Natural killer cell treated with Interleukin-12 subunit alpha and Interleukin-12 subunit beta and Interleukin-15 and Interleukin-18, amount 100 ng/mL, for 72 hours (primary cell): Measurements from ENCODE around the gene PLXNA4. TPM values are rescaled to one million over a fixed set of nuclear protein-coding genes. Genes with fewer than 3 reads are reported as not detected.

Source experiments
- ATAC-seq, 2 donors: fragments of 150-1000 bp; cut with Tn5 transposase in 1 of 2; sonication (Bioruptor Pico), chemical (Tn5 transposase) in 1 of 2; 2 replicates each; pipeline ENCODE4 v1.10.0; 2021
- DNase-seq: peaks from one replicate; pipeline ENCODE4 v3.0.0; 2022; ENCODE audit warnings: low spot score
- H3K27ac Mint-ChIP-seq, 2 donors: 1 replicate in 1 of 2; 2 replicates in 1 of 2; pipeline ENCODE4 v1.8.0; 2022; ENCODE audit warnings: mixed read lengths in 2 of 2, mild to moderate bottlenecking in 1 of 2, moderate library complexity in 1 of 2
- H3K27me3 Mint-ChIP-seq, 2 donors: 1 replicate in 1 of 2; 2 replicates in 1 of 2; pipeline ENCODE4 v1.8.0; 2022; ENCODE audit warnings: mixed read lengths in 2 of 2
- H3K36me3 Mint-ChIP-seq: one replicate; pipeline ENCODE4 v1.8.0; 2022; ENCODE audit warnings: mixed read lengths
- H3K4me1 Mint-ChIP-seq, 2 donors: 1 replicate in 1 of 2; 2 replicates in 1 of 2; pipeline ENCODE4 v1.8.0; 2022; ENCODE audit warnings: low read depth in 2 of 2, mixed read lengths in 2 of 2, mild to moderate bottlenecking in 1 of 2
- H3K4me3 Mint-ChIP-seq: one replicate; pipeline ENCODE4 v1.8.0; 2022; ENCODE audit warnings: mixed read lengths
- H3K9me3 Mint-ChIP-seq: 2 replicates; pipeline ENCODE4 v1.8.0; 2022; ENCODE audit warnings: mixed read lengths
- total RNA-seq, 2 donors: library from RNA; stranded (reverse); gene quantifications; one replicate each; pipeline ENCODE4 v1.2.3, GENCODE V29; 2022

The PLXNA4 gene
- total RNA-seq, 2 donors from 2014 or later: 0.14 to 0.21 TPM

GRCh38 chr7:132197772-132198171 is 378.5 kb downstream of the PLXNA4 start:
- no peak overlapping the region for H3K4me3 Mint-ChIP-seq
- no peaks in the 10 kb centered on the region for H3K9me3 Mint-ChIP-seq
- no peak for ATAC-seq

GRCh38 chr7:132193898-132194297 is 382.4 kb downstream of the PLXNA4 start:
- DNase-seq (no peak), ATAC-seq (peak in 1 of 2 donors; percentile 16)
- Mint-ChIP-seq H3K36me3 (no peaks in the 10 kb centered on the region), H3K27ac (no peak overlapping the region), H3K4me1 (no peaks in the 10 kb centered on the region), H3K9me3 (no peaks in the 10 kb centered on the region), H3K4me3 (no peak overlapping the region), H3K27me3 (peaks cover 3 to 7% of the 10 kb centered on the region in 2 donors)

More at GRCh38 chr7:132197772-132198171, 378.5 kb downstream of the PLXNA4 start:
- H3K36me3 Mint-ChIP-seq: no peaks in the 10 kb centered on the region
- no peak overlapping the region for H3K27ac Mint-ChIP-seq
- peaks cover 0 to 7% of the 10 kb centered on the region in 2 donors for H3K27me3 Mint-ChIP-seq
- DNase-seq: no peak
- H3K4me1 Mint-ChIP-seq: no peaks in the 10 kb centered on the region

- no peak for ATAC-seq
- H3K4me1 Mint-ChIP-seq: no peaks in the 10 kb centered on the region
- no peak for DNase-seq
Observed at GRCh38 chr7:132192809-132193208, 383.5 kb downstream of the PLXNA4 start.

GRCh38 chr7:132191418-132191817 is 384.9 kb downstream of the PLXNA4 start:
- H3K27me3 Mint-ChIP-seq: peaks cover 0 to 3% of the 10 kb centered on the region in 2 donors
- peaks cover 10% of the 10 kb centered on the region for H3K36me3 Mint-ChIP-seq
- H3K4me3 Mint-ChIP-seq: no peak overlapping the region
- no peak overlapping the region for H3K27ac Mint-ChIP-seq
- peak; percentile 23 for DNase-seq
- H3K9me3 Mint-ChIP-seq: peaks cover 6% of the 10 kb centered on the region
- no peaks in the 10 kb centered on the region for H3K4me1 Mint-ChIP-seq
- no peak for ATAC-seq

More at GRCh38 chr7:132192809-132193208, 383.5 kb downstream of the PLXNA4 start:
- Mint-ChIP-seq H3K9me3 (no peaks in the 10 kb centered on the region), H3K27ac (no peak overlapping the region), H3K4me3 (no peak overlapping the region), H3K27me3 (peaks cover 3 to 7% of the 10 kb centered on the region in 2 donors), H3K36me3 (no peaks in the 10 kb centered on the region)

- Mint-ChIP-seq H3K36me3 (peaks cover 10% of the 10 kb centered on the region), H3K27ac (no peak overlapping the region), H3K27me3 (peaks cover 0 to 3% of the 10 kb centered on the region in 2 donors), H3K4me1 (no peaks in the 10 kb centered on the region), H3K4me3 (no peak overlapping the region), H3K9me3 (peaks cover 6% of the 10 kb centered on the region)
- no peak for DNase-seq
- no peak for ATAC-seq
Observed at GRCh38 chr7:132190683-132191082, 385.6 kb downstream of the PLXNA4 start.

- ATAC-seq (no peak), DNase-seq (no peak)
- Mint-ChIP-seq H3K9me3 (peaks cover 6% of the 10 kb centered on the region), H3K27me3 (peaks cover 0 to 3% of the 10 kb centered on the region in 2 donors), H3K27ac (no peak overlapping the region), H3K4me3 (no peak overlapping the region), H3K36me3 (peaks cover 10% of the 10 kb centered on the region), H3K4me1 (no peaks in the 10 kb centered on the region)
Observed at GRCh38 chr7:132189881-132190280, 386.4 kb downstream of the PLXNA4 start.

- Mint-ChIP-seq H3K36me3 (peaks cover 10% of the 10 kb centered on the region), H3K4me3 (no peak overlapping the region), H3K9me3 (peaks cover 6% of the 10 kb centered on the region), H3K27me3 (peaks cover 0 to 3% of the 10 kb centered on the region in 2 donors), H3K27ac (no peak overlapping the region), H3K4me1 (no peaks in the 10 kb centered on the region)
- no peak for DNase-seq
- ATAC-seq: no peak
Observed at GRCh38 chr7:132187869-132188789, 388.1 kb downstream of the PLXNA4 start.

- Mint-ChIP-seq H3K36me3 (peaks cover 10% of the 10 kb centered on the region), H3K4me3 (no peak overlapping the region), H3K9me3 (peaks cover 6% of the 10 kb centered on the region), H3K27me3 (peaks cover 0 to 3% of the 10 kb centered on the region in 2 donors), H3K4me1 (no peaks in the 10 kb centered on the region), H3K27ac (no peak overlapping the region)
- ATAC-seq: no peak
- DNase-seq: no peak
Observed at GRCh38 chr7:132187391-132187790, 388.9 kb downstream of the PLXNA4 start.

GRCh38 chr7:132185150-132185549 is 391.1 kb downstream of the PLXNA4 start:
- DNase-seq (no peak), ATAC-seq (no peak)
- H3K9me3 Mint-ChIP-seq: peaks cover 6% of the 10 kb centered on the region
- H3K36me3 Mint-ChIP-seq: peaks cover 10% of the 10 kb centered on the region
- H3K4me1 Mint-ChIP-seq: no peaks in the 10 kb centered on the region
- H3K27me3 Mint-ChIP-seq: no peaks in the 10 kb centered on the region
- H3K4me3 Mint-ChIP-seq: no peak overlapping the region
- H3K27ac Mint-ChIP-seq: no peak overlapping the region

- H3K4me3 Mint-ChIP-seq: no peak overlapping the region
- peak in 1 of 2 donors; percentile 20 for ATAC-seq
- peaks cover 10% of the 10 kb centered on the region for H3K36me3 Mint-ChIP-seq
- peaks cover 6% of the 10 kb centered on the region for H3K9me3 Mint-ChIP-seq
- no peak overlapping the region for H3K27ac Mint-ChIP-seq
- H3K4me1 Mint-ChIP-seq: no peaks in the 10 kb centered on the region
- H3K27me3 Mint-ChIP-seq: no peaks in the 10 kb centered on the region
- DNase-seq: no peak
Observed at GRCh38 chr7:132183781-132184380, 392.4 kb downstream of the PLXNA4 start.

GRCh38 chr7:132182992-132183391 is 393.3 kb downstream of the PLXNA4 start:
- Mint-ChIP-seq H3K27me3 (no peaks in the 10 kb centered on the region), H3K27ac (no peak overlapping the region), H3K4me1 (no peaks in the 10 kb centered on the region), H3K36me3 (peaks cover 10% of the 10 kb centered on the region), H3K4me3 (no peak overlapping the region), H3K9me3 (peaks cover 6% of the 10 kb centered on the region)
- no peak for DNase-seq
- no peak for ATAC-seq

GRCh38 chr7:132181946-132182685 is 394.2 kb downstream of the PLXNA4 start:
- H3K9me3 Mint-ChIP-seq: peaks cover 4% of the 10 kb centered on the region
- DNase-seq: no peak
- ATAC-seq: no peak
- no peak overlapping the region for H3K27ac Mint-ChIP-seq
- no peaks in the 10 kb centered on the region for H3K4me1 Mint-ChIP-seq
- H3K27me3 Mint-ChIP-seq: no peaks in the 10 kb centered on the region
- H3K36me3 Mint-ChIP-seq: peaks cover 7% of the 10 kb centered on the region
- H3K4me3 Mint-ChIP-seq: no peak overlapping the region

- Mint-ChIP-seq H3K27me3 (no peaks in the 10 kb centered on the region), H3K27ac (no peak overlapping the region), H3K9me3 (no peaks in the 10 kb centered on the region), H3K4me3 (no peak overlapping the region), H3K4me1 (no peaks in the 10 kb centered on the region), H3K36me3 (no peaks in the 10 kb centered on the region)
- ATAC-seq (no peak), DNase-seq (no peak)
Observed at GRCh38 chr7:132181371-132181770, 394.9 kb downstream of the PLXNA4 start.
